Skeletal muscle satellite cell (primary cell): ENCODE results near the gene NSD2.

Experiments
- H3K27me3 ChIP-seq: 2 replicates; pipeline ENCODE4 v1.7.0; 2013; ENCODE audit warnings: low read length; ENCODE audit not compliant: control insufficient read depth, insufficient read depth
- H3K36me3 ChIP-seq: 2 replicates; pipeline ENCODE4 v1.7.0; 2013; ENCODE audit warnings: mild to moderate bottlenecking, control low read depth, low read length; ENCODE audit not compliant: insufficient read depth
- H3K4me1 ChIP-seq: 2 replicates; pipeline ENCODE4 v1.7.0; 2013; ENCODE audit warnings: low read length; ENCODE audit not compliant: control insufficient read depth, insufficient read depth
- H3K4me2 ChIP-seq: 2 replicates; pipeline ENCODE4 v1.7.0; 2013; ENCODE audit warnings: mild to moderate bottlenecking, low read length
- H3K4me3 ChIP-seq: 2 replicates; pipeline ENCODE4 v1.7.0; 2013; ENCODE audit warnings: low read length
- H3K9ac ChIP-seq: 2 replicates; pipeline ENCODE4 v1.7.0; 2013; ENCODE audit warnings: mild to moderate bottlenecking, low read depth, low read length, moderate library complexity
- H3K9me3 ChIP-seq: replicated peaks from 2 replicates; pipeline ENCODE4 v1.7.0; 2013; ENCODE audit warnings: mild to moderate bottlenecking, control low read depth, low read length

Gene NSD2

DNA sequence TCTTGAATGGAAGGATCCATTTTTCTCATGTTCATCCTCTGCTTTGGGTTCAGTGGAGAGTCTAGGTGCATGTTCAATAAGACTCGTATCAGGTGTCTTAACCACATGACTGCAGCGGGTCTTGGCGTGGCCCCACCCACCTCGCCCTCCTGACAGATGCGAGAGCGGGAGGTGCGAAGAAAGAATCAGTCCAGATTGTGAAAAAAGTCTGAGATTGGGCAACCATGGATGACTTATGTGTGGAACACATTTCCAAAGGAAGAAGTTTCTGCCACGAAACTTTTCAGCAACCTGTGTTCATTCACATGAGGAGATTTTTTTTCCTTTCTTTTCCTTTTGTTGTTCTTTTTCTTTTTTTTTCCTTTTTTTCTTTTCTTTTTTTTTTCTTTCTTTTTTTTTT lies 66.8 kb downstream of the NSD2 start:
- Histone ChIP-seq H3K27me3 (no peaks in the 10 kb centered on the region), H3K4me1 (peaks cover 27% of the 10 kb centered on the region), H3K36me3 (peaks cover 34% of the 10 kb centered on the region), H3K4me2 (no peak overlapping the region), H3K4me3 (no peak overlapping the region), H3K9me3 (no peaks in the 10 kb centered on the region), H3K9ac (no peak overlapping the region)

DNA sequence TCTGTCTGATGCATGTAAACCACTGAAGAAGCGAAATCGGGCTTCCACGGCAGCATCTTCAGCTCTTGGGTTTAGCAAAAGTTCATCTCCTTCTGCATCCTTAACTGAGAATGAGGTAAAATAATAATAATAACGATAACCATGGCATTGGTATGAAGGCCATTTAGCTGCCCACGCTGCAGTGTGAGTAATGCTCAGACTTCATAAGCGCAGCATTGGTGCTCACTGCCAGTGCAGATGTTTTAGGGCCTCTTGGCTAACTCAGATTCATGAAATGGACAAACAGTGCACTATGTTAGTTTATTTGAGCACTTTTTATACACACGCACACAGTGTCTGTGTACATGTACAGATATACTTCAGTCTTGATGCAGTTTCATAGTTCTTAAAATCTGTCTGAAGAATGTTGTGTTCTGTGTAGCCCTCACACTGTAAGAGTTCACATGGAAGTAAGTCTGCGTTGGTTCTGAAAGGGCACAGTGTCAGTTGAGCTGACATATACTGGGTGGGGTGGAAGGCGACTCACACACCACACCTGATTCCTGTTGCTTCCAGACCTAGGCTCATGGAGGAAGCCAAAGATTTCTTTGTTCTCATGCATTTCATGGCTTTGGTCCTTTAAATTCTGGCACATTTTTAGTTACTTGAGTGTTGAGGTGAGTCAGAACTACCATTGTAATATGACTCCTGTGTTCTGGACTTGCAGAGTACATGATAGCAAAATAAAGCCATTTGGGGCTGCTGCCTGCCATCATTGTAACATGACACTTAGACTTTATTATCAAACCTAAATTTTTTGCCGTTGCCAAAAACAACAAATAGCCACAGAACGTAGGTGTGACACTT lies 68.7 kb downstream of the NSD2 start:
- peaks cover 37% of the 10 kb centered on the region for H3K36me3 ChIP-seq
- H3K4me1 ChIP-seq = peaks cover 27% of the 10 kb centered on the region
- peak overlapping the region; percentile 51 for H3K9ac ChIP-seq
- H3K27me3 ChIP-seq = no peaks in the 10 kb centered on the region
- peak overlapping the region; percentile 53 for H3K4me3 ChIP-seq
- no peaks in the 10 kb centered on the region for H3K9me3 ChIP-seq
- peak overlapping the region; percentile 76 for H3K4me2 ChIP-seq

DNA sequence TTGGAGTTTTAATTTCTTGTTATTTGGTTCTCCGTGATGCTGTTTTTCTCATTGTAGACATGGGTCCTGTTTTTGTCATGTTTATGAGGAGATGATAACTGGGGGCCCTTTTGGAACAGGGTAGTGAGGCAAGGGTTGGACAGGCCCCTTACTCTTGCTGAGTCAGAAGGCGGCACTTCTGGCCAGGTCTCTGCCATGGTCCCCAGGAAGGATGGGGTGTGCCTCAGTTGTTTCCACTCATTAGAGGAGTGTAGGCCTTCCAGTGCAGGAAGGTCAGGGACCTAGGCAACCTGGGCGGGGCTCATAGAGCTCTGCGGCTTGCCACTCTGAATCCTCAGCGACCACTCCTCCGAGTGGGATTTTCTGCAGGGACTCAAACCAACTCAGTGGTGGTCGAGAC lies 69.4 kb downstream of the NSD2 start:
- Histone ChIP-seq H3K36me3 (peaks cover 34% of the 10 kb centered on the region), H3K9me3 (no peaks in the 10 kb centered on the region), H3K4me2 (peak overlapping the region; percentile 76), H3K9ac (no peak overlapping the region), H3K4me1 (peaks cover 27% of the 10 kb centered on the region), H3K27me3 (no peaks in the 10 kb centered on the region), H3K4me3 (peak overlapping the region; percentile 12)

DNA sequence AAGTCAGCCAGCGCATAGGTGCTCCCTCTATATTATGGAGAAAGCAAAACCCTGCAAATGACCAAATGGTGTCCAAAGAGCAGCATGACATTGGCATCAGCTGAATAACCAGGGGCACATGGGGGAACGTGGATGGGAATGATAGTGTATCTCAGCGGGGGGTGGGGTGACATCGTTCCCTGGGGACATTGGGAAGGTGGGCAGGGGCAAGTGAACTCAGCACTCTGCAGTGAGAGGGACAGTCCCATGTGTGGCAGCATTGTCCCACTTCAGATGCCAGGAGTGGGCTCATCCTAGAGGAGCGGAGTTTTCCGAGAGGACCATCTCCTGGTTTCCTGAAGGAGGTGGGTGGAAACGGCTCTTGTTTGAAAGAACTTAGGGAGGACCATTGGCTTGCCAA lies 72.7 kb downstream of the NSD2 start:
- H3K9me3 ChIP-seq = no peaks in the 10 kb centered on the region
- no peak overlapping the region for H3K9ac ChIP-seq
- peaks cover 42% of the 10 kb centered on the region for H3K36me3 ChIP-seq

DNA sequence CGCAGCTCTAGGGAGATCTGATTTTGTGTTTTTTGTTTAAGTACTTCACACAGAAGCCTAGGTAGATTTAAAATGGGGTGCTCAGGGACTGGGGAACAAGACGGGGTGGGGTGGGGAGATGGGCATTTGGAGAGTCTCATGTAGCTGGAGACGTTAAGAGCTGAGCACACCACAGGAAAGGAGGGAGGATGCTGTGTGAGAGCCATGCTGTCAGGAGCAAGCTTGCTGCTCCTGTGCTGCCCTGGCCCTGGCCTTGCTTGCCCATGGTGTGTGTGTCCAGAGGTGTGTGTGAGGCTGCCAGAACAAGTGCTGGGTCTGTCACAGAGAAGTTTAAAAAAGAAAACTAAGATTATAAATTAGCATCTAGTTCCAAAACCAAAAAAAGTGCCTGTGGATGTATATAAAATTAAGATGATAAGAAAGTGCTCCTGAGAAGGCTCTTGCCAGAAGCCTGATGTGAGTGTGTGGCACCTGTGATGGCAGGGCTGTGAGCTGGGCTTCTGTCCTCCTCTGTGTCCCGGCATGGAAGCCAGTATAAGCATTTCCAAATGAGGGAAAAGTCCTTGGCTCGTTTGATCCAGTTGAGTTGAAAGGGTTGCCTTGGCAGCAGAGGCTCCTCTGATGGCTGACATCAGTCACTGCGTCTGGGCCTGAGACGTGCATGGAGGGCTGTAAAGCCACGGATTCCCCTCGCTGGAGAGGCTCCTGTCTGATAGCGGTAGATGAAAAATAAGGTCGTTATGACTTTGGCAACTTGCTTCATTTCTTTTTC lies 74.1 kb downstream of the NSD2 start:
- no peaks in the 10 kb centered on the region for H3K9me3 ChIP-seq
- H3K9ac ChIP-seq = no peak overlapping the region
- H3K27me3 ChIP-seq = no peaks in the 10 kb centered on the region
- H3K4me3 ChIP-seq = no peak overlapping the region
- peaks cover 43% of the 10 kb centered on the region for H3K36me3 ChIP-seq
- no peak overlapping the region for H3K4me2 ChIP-seq
- peaks cover 6% of the 10 kb centered on the region for H3K4me1 ChIP-seq

More for the DNA sequence above, 72.7 kb downstream of the NSD2 start:
- Histone ChIP-seq H3K4me2 (no peak overlapping the region), H3K4me1 (peaks cover 19% of the 10 kb centered on the region), H3K27me3 (no peaks in the 10 kb centered on the region), H3K4me3 (no peak overlapping the region)

DNA sequence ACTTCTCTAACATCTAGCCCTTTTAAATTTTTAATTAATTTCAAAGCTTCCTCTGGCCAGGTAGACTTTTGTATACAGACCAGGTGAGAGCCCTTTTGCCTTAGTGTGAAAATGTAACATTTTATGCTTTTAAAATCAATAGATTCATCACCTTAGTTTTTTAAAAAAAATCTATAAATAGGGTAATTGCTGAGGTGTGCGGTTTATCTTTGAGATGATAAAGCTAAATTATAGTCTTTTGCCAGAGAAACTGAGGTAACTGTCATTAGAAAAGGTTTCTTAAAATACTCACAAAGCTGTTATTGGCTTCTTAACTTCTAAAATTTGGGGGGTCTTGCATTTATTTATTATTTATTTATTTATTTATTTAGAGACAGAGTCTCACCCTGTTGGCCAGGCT lies 74.7 kb downstream of the NSD2 start:
- peaks cover 46% of the 10 kb centered on the region for H3K36me3 ChIP-seq
- no peak overlapping the region for H3K4me2 ChIP-seq
- no peak overlapping the region for H3K4me3 ChIP-seq
- no peaks in the 10 kb centered on the region for H3K4me1 ChIP-seq
- no peaks in the 10 kb centered on the region for H3K27me3 ChIP-seq
- H3K9ac ChIP-seq = no peak overlapping the region
- no peaks in the 10 kb centered on the region for H3K9me3 ChIP-seq

DNA sequence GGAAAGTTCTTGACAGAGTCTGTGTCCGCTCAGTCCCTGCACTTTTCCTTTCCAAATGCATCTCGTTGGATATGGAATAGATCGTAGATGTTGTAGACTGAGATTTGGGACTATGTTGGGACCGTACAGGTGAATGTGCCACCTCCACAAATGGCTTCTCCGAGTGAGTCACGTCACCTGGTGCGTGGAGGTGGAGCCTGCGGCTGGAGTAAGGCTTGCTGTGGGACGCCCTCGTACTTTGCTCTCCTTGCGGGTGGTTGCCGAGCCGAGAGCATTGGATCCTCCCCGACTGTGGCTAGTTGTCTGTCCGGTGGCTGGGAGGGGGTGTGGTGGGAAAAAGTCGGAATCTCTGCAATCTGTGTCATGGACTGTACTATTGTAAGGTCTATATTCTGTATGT lies 77.0 kb downstream of the NSD2 start:
- Histone ChIP-seq H3K4me1 (no peaks in the 10 kb centered on the region), H3K27me3 (no peaks in the 10 kb centered on the region), H3K9ac (no peak overlapping the region), H3K4me3 (no peak overlapping the region), H3K36me3 (peaks cover 42% of the 10 kb centered on the region), H3K4me2 (no peak overlapping the region), H3K9me3 (no peaks in the 10 kb centered on the region)

DNA sequence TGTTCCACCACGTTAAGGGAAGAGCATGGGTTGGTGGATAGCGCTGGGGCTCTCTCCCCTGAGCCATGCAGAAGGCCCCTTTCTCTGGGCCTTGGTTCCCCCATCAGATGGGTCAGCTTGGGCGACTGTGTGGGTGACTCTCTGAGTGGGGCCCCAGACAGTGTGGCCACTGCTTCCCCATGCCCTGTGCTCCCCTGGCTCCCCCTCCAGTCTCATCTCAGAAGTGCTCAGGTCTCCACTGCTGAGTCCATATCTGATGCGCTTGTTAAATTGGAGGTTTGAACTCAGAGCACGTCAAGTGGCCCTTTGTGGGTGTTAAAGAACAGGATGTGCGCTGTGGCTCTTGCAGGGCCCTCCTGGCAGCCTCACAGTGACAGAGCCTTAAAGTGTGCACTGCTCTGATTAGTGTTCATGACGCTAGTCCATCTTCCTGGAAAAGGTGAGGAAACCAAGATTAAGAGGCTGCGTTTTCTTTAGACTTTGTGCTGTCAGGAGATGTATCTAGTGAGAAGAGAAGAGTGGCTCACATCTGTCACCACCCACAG lies 77.8 kb downstream of the NSD2 start:
- Histone ChIP-seq H3K36me3 (peaks cover 44% of the 10 kb centered on the region), H3K4me1 (no peaks in the 10 kb centered on the region), H3K4me3 (no peak overlapping the region), H3K9me3 (no peaks in the 10 kb centered on the region), H3K27me3 (no peaks in the 10 kb centered on the region), H3K4me2 (no peak overlapping the region), H3K9ac (no peak overlapping the region)

DNA sequence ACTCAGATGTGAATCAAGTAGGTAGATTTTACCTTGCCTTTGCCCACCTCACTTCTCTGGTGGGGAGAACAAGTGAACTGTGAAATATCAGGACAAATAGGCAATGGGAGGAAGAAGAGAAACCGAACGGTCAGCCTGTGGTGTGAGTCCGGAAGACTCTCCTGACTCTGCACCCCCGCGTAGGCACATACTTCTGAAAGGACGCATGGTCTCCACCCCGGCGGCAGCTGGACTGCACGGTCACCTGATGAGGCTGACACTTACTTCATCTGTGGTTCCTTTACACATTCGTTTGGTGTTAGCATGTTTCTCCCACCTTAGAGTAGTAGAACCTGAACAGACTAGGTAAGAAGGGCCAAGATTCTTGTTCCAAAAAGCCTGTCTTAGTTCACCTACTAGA lies 79.2 kb downstream of the NSD2 start:
- no peak overlapping the region for H3K4me2 ChIP-seq
- H3K9ac ChIP-seq = no peak overlapping the region
- no peaks in the 10 kb centered on the region for H3K27me3 ChIP-seq
- H3K36me3 ChIP-seq = peaks cover 49% of the 10 kb centered on the region
- no peak overlapping the region for H3K4me3 ChIP-seq
- H3K9me3 ChIP-seq = no peaks in the 10 kb centered on the region
- no peaks in the 10 kb centered on the region for H3K4me1 ChIP-seq

DNA sequence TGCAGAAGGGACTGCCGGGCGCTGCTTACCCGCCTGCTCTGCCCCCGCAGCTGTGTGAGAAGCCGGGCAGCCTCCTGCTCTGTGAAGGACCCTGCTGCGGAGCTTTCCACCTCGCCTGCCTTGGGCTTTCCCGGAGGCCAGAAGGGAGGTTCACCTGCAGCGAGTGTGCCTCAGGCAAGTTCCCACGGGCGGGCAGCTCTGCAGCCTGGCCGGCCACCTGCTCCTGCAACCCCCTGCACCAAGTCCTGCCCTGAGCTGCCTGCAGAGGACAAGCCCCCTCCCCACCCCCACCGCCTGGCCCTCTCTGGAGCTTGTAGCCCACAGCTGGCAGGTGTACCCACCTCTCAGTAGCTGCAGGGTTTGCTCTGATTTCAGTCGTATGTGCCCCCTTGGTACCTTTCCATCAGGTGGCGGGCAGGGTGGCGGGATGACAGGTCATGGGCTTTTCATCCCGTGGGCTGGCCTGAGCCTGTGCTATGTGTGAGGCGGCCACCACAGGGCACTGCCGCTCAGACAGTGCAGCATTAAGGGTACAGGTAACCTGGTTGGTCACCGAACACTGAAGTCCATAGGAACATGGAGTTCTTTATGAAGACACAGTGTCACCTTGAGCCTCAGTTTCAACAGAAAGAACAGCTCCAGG lies 81.0 kb downstream of the NSD2 start:
- no peaks in the 10 kb centered on the region for H3K4me1 ChIP-seq
- H3K9me3 ChIP-seq = no peaks in the 10 kb centered on the region
- H3K4me3 ChIP-seq = no peak overlapping the region
- no peak overlapping the region for H3K4me2 ChIP-seq
- H3K27me3 ChIP-seq = no peaks in the 10 kb centered on the region
- no peak overlapping the region for H3K9ac ChIP-seq
- peaks cover 57% of the 10 kb centered on the region for H3K36me3 ChIP-seq

DNA sequence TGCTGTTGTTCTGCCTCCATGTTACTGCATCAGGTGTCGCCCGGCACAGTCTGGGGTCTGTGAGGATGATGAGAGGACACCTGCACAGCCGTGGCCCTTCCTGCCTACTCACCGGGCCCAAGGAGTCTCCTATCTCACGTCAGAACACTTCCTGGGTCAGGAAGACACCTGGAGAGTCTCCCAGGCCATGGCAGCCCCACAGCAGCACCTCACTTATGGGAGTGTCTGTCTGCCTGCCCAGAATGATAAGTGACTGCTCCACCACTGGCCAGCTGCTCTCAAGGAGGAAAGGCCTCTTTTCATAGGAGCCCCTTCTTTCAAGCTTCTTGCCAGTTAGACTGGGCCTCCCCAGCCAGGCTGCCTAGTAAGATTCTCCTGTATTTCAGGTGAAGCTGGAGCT lies 81.5 kb downstream of the NSD2 start:
- Histone ChIP-seq H3K36me3 (peaks cover 53% of the 10 kb centered on the region), H3K4me2 (no peak overlapping the region), H3K4me1 (no peaks in the 10 kb centered on the region), H3K9me3 (no peaks in the 10 kb centered on the region), H3K27me3 (no peaks in the 10 kb centered on the region), H3K4me3 (no peak overlapping the region), H3K9ac (no peak overlapping the region)
